ENCODE results near the gene GAB3. TPM values are rescaled to one million over a fixed set of nuclear protein-coding genes. Genes with fewer than 3 reads are reported as not detected.
A peak's percentile ranks its signal among the peaks of the same experiment; 100 is the strongest.

GAB3 gene
- 10 to 100 TPM; 55.6 to 89.8 (median 77.4) TPM for total RNA-seq
- 68.9 TPM for total RNA-seq (2013)

GRCh38 chrX:154750301-154751202, at the start of gene GAB3:
Gene GAB3 (minus strand): TSS chrX:154751077. CDS start chrX:154751025, 52 bp downstream.
- intact Hi-C loops (cut with micrococcal nuclease): loop anchor here (1.0 to 10.0 kb wide), 2 partner anchors 12 to 64 kb away; partner anchors contain the start of gene DKC1
- peaks cover 19 to 32% of the 10 kb centered on the region in 2 donors for H3K4me1 Mint-ChIP-seq
- no peak for TF ChIP-seq CTCF (IDR thresholded peaks at IDR 0.05)
- ATAC-seq: peak; percentile 48 to 70 (median 66)
- Histone ChIP-seq H3K27ac (ENCODE audit: low read length) (peak within 1 kb of the TSS; percentile 88), H3K36me3 (ENCODE audit: control insufficient read depth, insufficient read depth, low read length) (no peaks in the 10 kb centered on the region), H3K27me3 (ENCODE audit: control insufficient read depth, insufficient read depth, low read length) (no peaks in the 10 kb centered on the region), H3K9me3 (ENCODE audit: control insufficient read depth, insufficient read depth, low read length) (no peaks in the 10 kb centered on the region), H3K4me3 (ENCODE audit: low read length) (peak within 1 kb of the TSS; percentile 83), H3K4me1 (ENCODE audit: control insufficient read depth, insufficient read depth, low read length) (peaks cover 20% of the 10 kb centered on the region)
- DNase-seq: peak; percentile 46 to 66
- peak within 1 kb of the TSS; percentile 89 for H3K4me3 Mint-ChIP-seq
- peaks cover 0 to 15% of the 10 kb centered on the region in 2 donors for H3K27me3 Mint-ChIP-seq (ENCODE audit: low read depth in 2 of 2)
- under 1% methylated on average over 93 of the region's 98 CpGs for WGBS (ENCODE audit: insufficient coverage)
- no peaks in the 10 kb centered on the region for H3K9me3 Mint-ChIP-seq
- no peaks in the 10 kb centered on the region for H3K36me3 Mint-ChIP-seq
- H3K27ac Mint-ChIP-seq: peak within 1 kb of the TSS; percentile 92

- TF ChIP-seq CTCF (IDR thresholded peaks at IDR 0.05): no peak
- DNase-seq (no peak), ATAC-seq (no peak)
- H3K9me3 ChIP-seq (ENCODE audit: control insufficient read depth, insufficient read depth, low read length): no peaks in the 10 kb centered on the region
- Mint-ChIP-seq H3K27ac (no peak overlapping the region), H3K4me3 (no peak overlapping the region), H3K36me3 (no peaks in the 10 kb centered on the region), H3K9me3 (no peaks in the 10 kb centered on the region), H3K27me3 (ENCODE audit: low read depth in 2 of 2) (no peaks in the 10 kb centered on the region), H3K4me1 (peaks cover 7 to 13% of the 10 kb centered on the region in 2 donors)
- intact Hi-C loops (cut with micrococcal nuclease): no loop called here
- no peaks in the 10 kb centered on the region for H3K27me3 ChIP-seq (ENCODE audit: control insufficient read depth, insufficient read depth, low read length)
- WGBS (ENCODE audit: insufficient coverage): 79% methylated on average over 9 of the region's 9 CpGs
- H3K4me1 ChIP-seq (ENCODE audit: control insufficient read depth, insufficient read depth, low read length): peaks cover 13% of the 10 kb centered on the region
- H3K4me3 ChIP-seq (ENCODE audit: low read length): no peak overlapping the region
- peak overlapping the region; percentile 42 for H3K27ac ChIP-seq (ENCODE audit: low read length)
- no peaks in the 10 kb centered on the region for H3K36me3 ChIP-seq (ENCODE audit: control insufficient read depth, insufficient read depth, low read length)
Observed at GRCh38 chrX:154799556-154800348, 48.9 kb upstream of the GAB3 start.

GRCh38 chrX:154797006-154797405, 46.1 kb upstream of the GAB3 start:
- DNase-seq (no peak), ATAC-seq (no peak)
- H3K4me1 ChIP-seq (ENCODE audit: control insufficient read depth, insufficient read depth, low read length): peaks cover 6% of the 10 kb centered on the region
- peaks cover 0 to 8% of the 10 kb centered on the region in 2 donors for H3K4me1 Mint-ChIP-seq
- H3K27ac ChIP-seq (ENCODE audit: low read length): no peak overlapping the region
- H3K27me3 Mint-ChIP-seq (ENCODE audit: low read depth in 2 of 2): no peaks in the 10 kb centered on the region
- no peaks in the 10 kb centered on the region for H3K36me3 ChIP-seq (ENCODE audit: control insufficient read depth, insufficient read depth, low read length)
- 70% methylated on average over 3 of the region's 6 CpGs for WGBS (ENCODE audit: insufficient coverage)
- no peak overlapping the region for H3K4me3 Mint-ChIP-seq
- no peak overlapping the region for H3K27ac Mint-ChIP-seq
- H3K9me3 ChIP-seq (ENCODE audit: control insufficient read depth, insufficient read depth, low read length): no peaks in the 10 kb centered on the region
- intact Hi-C loops (cut with micrococcal nuclease): no loop called here
- H3K4me3 ChIP-seq (ENCODE audit: low read length): no peak overlapping the region
- no peaks in the 10 kb centered on the region for H3K36me3 Mint-ChIP-seq
- H3K9me3 Mint-ChIP-seq: no peaks in the 10 kb centered on the region
- H3K27me3 ChIP-seq (ENCODE audit: control insufficient read depth, insufficient read depth, low read length): no peaks in the 10 kb centered on the region
- no peak for TF ChIP-seq CTCF (IDR thresholded peaks at IDR 0.05)
